ENCODE measurements around the gene TMC3. TPM values are rescaled to one million over a fixed set of nuclear protein-coding genes. Genes with fewer than 3 reads are reported as not detected.
"Not testable (repeated sequence)": the region's sequence is repeated elsewhere in the genome, so short reads cannot be mapped to it uniquely, and the experiment has no call there.

The TMC3 gene
- total RNA-seq, 4 donors from 2014 or later = 0.32 TPM; not detected in 3

- no peak for TF ChIP-seq CTCF (IDR thresholded peaks at IDR 0.05)
- ATAC-seq (ENCODE audit: low FRiP score) (no peak), DNase-seq (ENCODE audit: low spot score) (no peak)
Measured at GRCh38 chr15:81333363-81333762, 40.6 kb downstream of the TMC3 start.

- ATAC-seq (ENCODE audit: low FRiP score) = no peak
- no peak for DNase-seq (ENCODE audit: low spot score)
- TF ChIP-seq CTCF (IDR thresholded peaks at IDR 0.05) = no peak
Measured at GRCh38 chr15:81332326-81332725, 41.7 kb downstream of the TMC3 start.

DNA sequence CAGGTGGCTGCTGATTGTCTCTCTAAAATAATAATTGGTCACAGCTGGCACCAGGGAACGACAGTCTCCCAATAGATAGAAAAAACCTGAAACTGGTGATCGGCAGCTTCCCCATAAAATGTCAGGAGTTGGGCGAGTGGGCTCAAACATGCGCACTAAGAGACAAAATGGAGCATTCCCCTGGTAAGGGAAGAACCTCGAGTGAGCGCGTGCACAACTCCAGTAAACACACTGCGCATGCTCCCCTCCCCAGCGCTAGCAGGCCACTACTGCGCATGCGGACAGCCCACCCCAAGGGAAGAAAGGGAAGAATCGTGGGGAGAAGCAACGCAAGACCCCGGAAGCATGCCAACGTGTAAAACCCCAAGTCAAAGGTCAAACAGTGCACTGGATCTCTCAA is 42.4 kb downstream of the TMC3 start:
- ATAC-seq (ENCODE audit: low FRiP score) (no peak), DNase-seq (ENCODE audit: low spot score) (no peak)
- TF ChIP-seq CTCF (IDR thresholded peaks at IDR 0.05) = no peak

GRCh38 chr15:81331141-81331540 is 42.9 kb downstream of the TMC3 start:
- not testable (repeated sequence) for DNase-seq (ENCODE audit: low spot score); ATAC-seq (ENCODE audit: low FRiP score)

GRCh38 chr15:81330366-81331090 is 43.5 kb downstream of the TMC3 start:
- no peak for DNase-seq (ENCODE audit: low spot score)
- ATAC-seq (ENCODE audit: low FRiP score) = no peak
- no peak for TF ChIP-seq CTCF (IDR thresholded peaks at IDR 0.05)

- no peak for ATAC-seq (ENCODE audit: low FRiP score)
Measured at GRCh38 chr15:81329446-81329845, 44.6 kb downstream of the TMC3 start.

GRCh38 chr15:81327516-81327915 is 46.5 kb downstream of the TMC3 start:
- ATAC-seq (ENCODE audit: low FRiP score) = no peak
- no peak for DNase-seq (ENCODE audit: low spot score)
- TF ChIP-seq CTCF (IDR thresholded peaks at IDR 0.05) = no peak

More at GRCh38 chr15:81329446-81329845, 44.6 kb downstream of the TMC3 start:
- DNase-seq (ENCODE audit: low spot score) = no peak
- no peak for TF ChIP-seq CTCF (IDR thresholded peaks at IDR 0.05)
